22Rv1 (cell line): ENCODE results near the gene ARPC5.
"Not testable (repeated sequence)": the region's sequence is repeated elsewhere in the genome, so short reads cannot be mapped to it uniquely, and the experiment has no call there.

Source experiments
- CTCF ChIP-seq: fragments of 450-650 bp; IDR thresholded peaks from 2 replicates; pipeline ENCODE4 v1.5.1; 2017; ENCODE audit warnings: mild to moderate bottlenecking
- ZFX ChIP-seq: fragments of 450-650 bp; IDR thresholded peaks from 2 replicates; pipeline ENCODE4 v1.6.1; 2017; ENCODE audit warnings: antibody characterized with exemption, borderline replicate concordance

GRCh38 chr1:183612975-183613374 lies 22.6 kb downstream of the ARPC5 start:
- not testable (repeated sequence) for TF ChIP-seq CTCF, ZFX
